ENCODE data around the gene DLGAP4. TPM values are rescaled to one million over a fixed set of nuclear protein-coding genes. Genes with fewer than 3 reads are reported as not detected.

The DLGAP4 gene
- total and polyA plus RNA-seq, 9 of the 15 experiments (the other 6 are each of a cell fraction or from before 2014, with no cell fraction given), result 0.31 to 34.1 (median 4.5) TPM

- TF ChIP-seq SRSF3 (IDR thresholded peaks at IDR 0.05; ENCODE audit: insufficient read depth, low read length) (no peak), NFRKB (IDR thresholded peaks at IDR 0.05; ENCODE audit: low read depth) (no peak), SMAD4 (CRISPR knock-in tag; conservative IDR thresholded peaks at IDR 0.05) (no peak), TARDBP (IDR thresholded peaks at IDR 0.05) (no peak), ZHX1 (conservative IDR thresholded peaks at IDR 0.05; ENCODE audit: low read length) (no peak), LARP7 (IDR thresholded peaks at IDR 0.05) (no peak), ZBTB17 (CRISPR knock-in tag; IDR thresholded peaks at IDR 0.05) (no peak), ZNF589 (CRISPR knock-in tag; IDR thresholded peaks at IDR 0.05; ENCODE audit: low read depth) (no peak), KLF10 (CRISPR knock-in tag; IDR thresholded peaks at IDR 0.05) (no peak), KLF1 (tag; IDR thresholded peaks at IDR 0.05) (no peak)
- TF ChIP-seq, protein P1, sequence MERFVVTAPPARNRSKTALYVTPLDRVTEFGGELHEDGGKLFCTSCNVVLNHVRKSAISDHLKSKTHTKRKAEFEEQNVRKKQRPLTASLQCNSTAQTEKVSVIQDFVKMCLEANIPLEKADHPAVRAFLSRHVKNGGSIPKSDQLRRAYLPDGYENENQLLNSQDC (CRISPR knock-in tag; IDR thresholded peaks at IDR 0.05), result no peak
- TF ChIP-seq, protein P2, sequence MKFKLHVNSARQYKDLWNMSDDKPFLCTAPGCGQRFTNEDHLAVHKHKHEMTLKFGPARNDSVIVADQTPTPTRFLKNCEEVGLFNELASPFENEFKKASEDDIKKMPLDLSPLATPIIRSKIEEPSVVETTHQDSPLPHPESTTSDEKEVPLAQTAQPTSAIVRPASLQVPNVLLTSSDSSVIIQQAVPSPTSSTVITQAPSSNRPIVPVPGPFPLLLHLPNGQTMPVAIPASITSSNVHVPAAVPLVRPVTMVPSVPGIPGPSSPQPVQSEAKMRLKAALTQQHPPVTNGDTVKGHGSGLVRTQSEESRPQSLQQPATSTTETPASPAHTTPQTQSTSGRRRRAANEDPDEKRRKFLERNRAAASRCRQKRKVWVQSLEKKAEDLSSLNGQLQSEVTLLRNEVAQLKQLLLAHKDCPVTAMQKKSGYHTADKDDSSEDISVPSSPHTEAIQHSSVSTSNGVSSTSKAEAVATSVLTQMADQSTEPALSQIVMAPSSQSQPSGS (CRISPR knock-in tag; IDR thresholded peaks at IDR 0.05), result no peak
Observed at GRCh38 chr20:36320898-36321695, 15.0 kb downstream of the DLGAP4 start (continued).

All from K562 (cell line).